NCI-H2227 (cell line): ENCODE results near the gene XAGE1B.
"Not testable (repeated sequence)": the region's sequence is repeated elsewhere in the genome, so short reads cannot be mapped to it uniquely, and the experiment has no call there.

Experiments used
- DNase-seq: peaks from one replicate; lab custom pipeline; 2025; ENCODE audit not compliant: unreplicated experiment; lab: John Stamatoyannopoulos, UW

Gene XAGE1B, protein sequence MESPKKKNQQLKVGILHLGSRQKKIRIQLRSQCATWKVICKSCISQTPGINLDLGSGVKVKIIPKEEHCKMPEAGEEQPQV

GRCh38 chrX:52516987-52517325 lies at the start of gene XAGE1B:
XAGE1B (minus strand) TSS chrX:52517063; CDS start chrX:52515527, 1,536 bp downstream.
- DNase-seq, result not testable (repeated sequence)

GRCh38 chrX:52563105-52563504 lies 46.2 kb upstream of the XAGE1B start:
- DNase-seq, result no peak

- no peak for DNase-seq
These were observed 41.3 kb upstream of the XAGE1B start for GRCh38 chrX:52558140-52558539.

DNA sequence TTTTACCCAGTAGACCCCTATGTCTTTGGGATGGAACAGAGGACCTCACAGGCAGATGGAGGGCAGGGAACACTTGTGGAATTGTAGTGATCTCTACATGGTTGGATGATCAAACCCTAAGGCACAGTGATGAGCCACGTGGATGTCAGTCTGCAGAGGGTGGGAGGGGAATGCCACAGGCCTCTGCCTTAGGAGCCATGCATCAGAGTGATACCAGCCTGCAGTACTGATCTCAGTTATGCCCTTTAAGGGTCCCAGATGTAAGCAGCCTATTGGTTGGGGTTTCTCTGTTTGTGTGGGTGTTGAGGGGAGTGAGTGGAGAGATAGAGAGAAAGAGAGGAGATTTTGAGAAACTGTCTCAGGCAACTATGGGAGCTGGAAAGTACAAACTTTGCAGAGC lies 39.9 kb upstream of the XAGE1B start:
- no peak for DNase-seq

DNA sequence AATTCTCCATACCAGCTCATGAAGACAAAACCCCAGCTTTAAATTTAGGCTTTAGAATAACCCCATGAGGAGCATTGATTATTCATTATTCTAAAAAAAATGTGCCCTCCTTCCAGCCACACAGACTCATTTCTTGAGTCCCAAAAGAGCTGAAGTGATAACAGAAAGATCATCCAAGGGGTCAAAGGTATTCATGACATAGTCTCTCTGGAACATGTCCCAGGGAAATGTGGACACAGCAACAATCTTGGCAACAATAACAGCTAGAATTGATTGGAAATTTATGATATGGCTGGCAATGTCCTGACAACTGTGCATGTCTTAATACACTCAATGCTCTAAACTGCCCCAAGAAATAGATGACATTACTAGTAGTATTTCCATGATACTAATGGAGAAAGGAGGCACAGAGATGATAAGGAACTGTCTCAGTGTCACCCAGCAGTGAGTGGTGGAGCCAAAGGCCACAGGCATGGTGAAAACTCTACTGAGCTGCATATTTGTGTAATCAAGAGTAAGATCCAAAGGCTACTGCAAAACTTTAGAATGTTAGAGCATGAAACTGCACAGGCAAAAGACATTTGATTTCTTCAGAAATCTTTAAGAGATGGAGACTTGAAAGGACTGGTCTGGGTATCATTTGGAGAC lies 37.3 kb upstream of the XAGE1B start:
- DNase-seq, result no peak

DNA sequence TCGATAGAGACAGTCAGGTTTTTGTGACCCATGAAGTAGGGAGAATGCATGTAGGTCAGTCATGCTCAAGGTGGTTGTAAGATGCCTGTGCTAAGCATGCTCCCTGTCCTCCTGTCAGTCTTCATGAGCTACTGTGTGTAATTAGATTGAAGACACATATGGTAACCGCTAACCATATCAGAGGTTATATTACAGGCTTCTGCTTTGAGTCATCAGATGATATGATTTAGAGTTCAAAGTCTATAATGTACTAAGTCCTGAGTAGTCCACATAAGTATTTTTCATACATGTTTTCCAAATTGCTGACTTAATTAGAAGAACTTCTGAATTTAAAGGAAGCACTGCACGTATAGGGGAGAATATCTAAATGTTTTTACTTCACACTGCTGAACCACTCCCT lies 31.9 kb upstream of the XAGE1B start:
- DNase-seq, result not testable (repeated sequence)

- DNase-seq, result no peak
These were observed 27.4 kb upstream of the XAGE1B start for GRCh38 chrX:52544147-52544840.

- DNase-seq, result no peak
These were observed 25.4 kb upstream of the XAGE1B start for GRCh38 chrX:52542311-52542710.

DNA sequence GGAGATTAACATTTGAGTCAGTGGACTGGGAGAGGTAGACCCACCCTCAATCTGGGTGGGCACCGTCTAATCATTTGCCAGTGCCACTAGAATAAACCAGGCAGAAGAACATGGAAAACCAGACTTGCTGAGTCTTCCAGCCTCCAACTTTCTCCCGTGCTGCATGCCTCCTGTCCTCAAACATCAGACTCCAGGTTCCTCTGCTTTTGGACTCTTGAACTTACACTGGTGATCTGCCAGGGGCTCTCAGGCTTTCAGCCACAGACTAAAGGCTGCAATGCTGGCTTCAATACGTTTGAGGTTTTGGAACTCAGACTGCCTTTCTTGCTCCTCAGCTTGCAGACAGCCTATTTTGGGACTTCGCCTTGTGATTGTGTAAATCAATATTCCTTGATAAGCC lies 24.2 kb upstream of the XAGE1B start:
- DNase-seq, result not testable (repeated sequence)

GRCh38 chrX:52516110-52516986 lies 515 bp downstream of the XAGE1B start:
- DNase-seq, result not testable (repeated sequence)

DNA sequence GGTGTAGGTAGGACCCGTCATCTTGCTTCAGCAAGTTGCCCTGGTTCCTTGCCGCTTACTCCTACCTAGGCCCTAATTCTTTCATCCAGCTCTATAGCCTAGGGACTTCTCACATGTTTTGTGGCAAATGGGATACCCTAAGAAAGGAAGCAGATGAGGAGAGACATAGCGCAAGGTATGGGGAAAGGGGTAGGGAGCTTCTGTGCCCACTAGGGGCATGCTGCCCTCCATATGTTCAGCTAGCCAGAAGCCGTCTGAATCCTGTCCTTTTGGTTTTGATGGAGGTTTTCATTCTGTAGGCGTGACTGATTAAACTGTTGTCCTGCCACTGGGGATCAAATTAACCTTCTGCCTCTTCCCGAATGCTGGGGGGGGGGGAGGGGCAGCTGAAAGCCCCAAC lies 5.7 kb downstream of the XAGE1B start:
- not testable (repeated sequence) for DNase-seq

- no peak for DNase-seq
These were observed 6.9 kb downstream of the XAGE1B start for GRCh38 chrX:52509916-52510315.

DNA sequence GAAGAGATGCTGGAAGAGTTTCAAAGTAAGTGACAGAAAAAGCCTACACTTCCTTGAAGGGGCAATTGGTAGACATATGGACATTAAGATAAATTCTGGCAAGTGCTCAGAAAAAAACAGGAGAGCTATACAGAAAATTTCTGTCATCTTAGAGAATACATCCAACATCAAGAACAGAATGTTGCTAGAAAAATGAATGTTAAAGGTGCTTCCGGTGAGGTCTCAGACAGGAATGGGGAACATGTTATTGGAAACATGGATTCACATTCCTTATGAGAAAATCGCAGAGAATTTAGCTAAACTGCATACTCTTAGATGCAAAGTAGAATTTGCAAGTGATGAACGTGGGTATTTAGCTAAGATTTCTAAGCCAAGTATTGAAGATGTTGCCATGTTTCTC lies 9.5 kb downstream of the XAGE1B start:
- DNase-seq, result no peak

DNA sequence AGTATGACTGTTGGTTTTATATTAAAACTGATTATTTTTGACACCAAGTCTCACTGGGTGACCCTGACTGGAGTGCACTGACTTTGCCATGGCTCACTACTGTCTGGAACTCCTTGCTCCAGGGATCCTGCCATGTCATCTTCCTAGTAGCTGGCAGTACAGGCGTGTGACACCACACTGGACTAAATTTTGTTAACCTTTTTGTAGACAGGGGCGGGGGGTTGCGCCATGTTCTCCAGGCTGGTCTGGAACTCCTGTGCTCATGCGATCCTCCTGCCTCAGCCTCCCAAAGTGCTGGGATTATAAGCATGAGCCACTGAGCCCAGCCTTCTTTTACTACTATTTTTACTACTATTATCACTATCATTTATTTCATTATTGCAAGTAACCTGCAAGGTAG lies 12.3 kb downstream of the XAGE1B start:
- DNase-seq, result no peak

- not testable (repeated sequence) for DNase-seq
These were observed 15.5 kb downstream of the XAGE1B start for GRCh38 chrX:52501362-52501761.

GRCh38 chrX:52496419-52496772 lies 20.5 kb downstream of the XAGE1B start:
- DNase-seq, result not testable (repeated sequence)

DNA sequence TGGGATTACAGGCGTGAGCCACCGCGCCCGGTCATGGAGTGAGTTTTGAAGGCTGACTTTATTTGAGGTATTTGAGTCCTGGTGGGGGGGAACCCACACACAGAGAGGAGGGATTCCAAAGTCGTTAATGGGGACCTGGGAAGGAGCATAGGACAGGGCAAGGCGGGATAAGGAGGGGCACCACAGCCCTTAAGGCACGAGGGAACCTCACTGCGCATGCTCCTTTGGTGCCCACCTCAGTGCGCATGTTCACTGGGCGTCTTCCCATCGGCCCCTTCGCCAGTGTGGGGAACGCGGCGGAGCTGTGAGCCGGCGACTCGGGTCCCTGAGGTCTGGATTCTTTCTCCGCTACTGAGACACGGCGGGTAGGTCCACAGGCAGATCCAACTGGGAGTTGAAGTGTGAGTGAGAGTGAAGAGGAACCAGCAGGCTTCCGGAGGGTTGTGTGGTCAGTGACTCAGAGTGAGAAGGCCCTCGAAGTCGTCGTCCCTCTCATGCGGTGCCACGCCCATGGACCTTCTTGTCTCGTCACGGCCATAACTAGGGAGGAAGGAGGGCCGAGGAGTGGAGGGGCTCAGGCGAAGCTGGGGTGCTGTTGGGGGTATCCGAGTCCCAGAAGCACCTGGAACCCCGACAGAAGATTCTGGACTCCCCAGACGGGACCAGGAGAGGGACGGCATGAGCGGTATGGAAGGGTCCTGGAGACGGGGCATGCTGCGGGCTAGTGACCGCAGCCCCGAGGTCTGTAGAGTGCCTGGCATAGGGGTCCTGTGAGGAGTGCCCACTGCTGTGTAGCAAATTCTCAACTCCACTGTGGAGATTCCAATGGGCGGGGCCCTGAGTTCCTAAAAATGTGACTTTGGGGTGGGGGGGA lies 21.1 kb downstream of the XAGE1B start, which contains the start of gene XAGE1A:
TSS of gene XAGE1A (plus strand) at position 264 of the 874 bp plus-strand sequence. CDS start 1,554 bp downstream, outside the sequence.
- DNase-seq, result not testable (repeated sequence)

DNA sequence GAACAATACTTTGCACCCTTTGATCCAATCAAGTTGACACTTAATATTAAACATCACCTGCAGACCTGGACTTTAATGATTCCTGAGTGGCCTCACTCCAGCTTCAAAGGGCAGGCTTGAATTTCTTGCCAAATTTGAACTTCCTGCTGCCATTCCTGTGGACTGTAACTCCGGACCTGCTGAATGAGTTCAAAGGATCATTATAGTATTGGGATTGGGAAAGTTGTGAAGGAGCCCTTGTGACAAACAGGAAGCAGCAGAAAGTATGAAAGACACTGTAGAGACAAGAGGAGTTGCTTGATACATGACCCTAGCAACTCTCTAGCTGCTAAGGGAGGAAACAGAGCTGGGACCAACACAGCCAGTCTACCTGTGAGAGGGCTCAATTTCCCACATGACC lies 45.6 kb downstream of the XAGE1B start:
- DNase-seq, result not testable (repeated sequence)
